Activated T-cell treated with anti-CD3 and anti-CD28 coated beads for 4 hours (primary cell): ENCODE results near the gene IP6K1.
"Not testable (repeated sequence)": the region's sequence is repeated elsewhere in the genome, so short reads cannot be mapped to it uniquely, and the experiment has no call there.

ENCODE experiments used
- DNase-seq: peaks from one replicate; pipeline ENCODE4 v3.0.0-alpha.2; 2020

Gene IP6K1

GRCh38 chr3:49705390-49705960 is 80.9 kb downstream of the IP6K1 start:
- no peak for DNase-seq

GRCh38 chr3:49704629-49705028 is 81.7 kb downstream of the IP6K1 start:
- DNase-seq: no peak

GRCh38 chr3:49703956-49704355 is 82.4 kb downstream of the IP6K1 start:
- DNase-seq: no peak

- DNase-seq: peak; percentile 47
Observed at GRCh38 chr3:49703443-49703927, 82.9 kb downstream of the IP6K1 start.

GRCh38 chr3:49702672-49703071 is 83.7 kb downstream of the IP6K1 start:
- no peak for DNase-seq

- DNase-seq: no peak
Observed at GRCh38 chr3:49701388-49702077, 84.8 kb downstream of the IP6K1 start.

- no peak for DNase-seq
Observed at GRCh38 chr3:49700453-49701128, 85.8 kb downstream of the IP6K1 start.

- DNase-seq: no peak
Observed at GRCh38 chr3:49700014-49700413, 86.3 kb downstream of the IP6K1 start.

GRCh38 chr3:49699281-49699979 is 86.9 kb downstream of the IP6K1 start:
- no peak for DNase-seq

- DNase-seq: not testable (repeated sequence)
Observed at GRCh38 chr3:49695350-49696015, 90.9 kb downstream of the IP6K1 start.

GRCh38 chr3:49694409-49695070 is 91.8 kb downstream of the IP6K1 start:
- DNase-seq: not testable (repeated sequence)

GRCh38 chr3:49691481-49691880 is 94.9 kb downstream of the IP6K1 start:
- not testable (repeated sequence) for DNase-seq

- not testable (repeated sequence) for DNase-seq
Observed at GRCh38 chr3:49690856-49691255, 95.5 kb downstream of the IP6K1 start.

- not testable (repeated sequence) for DNase-seq
Observed at GRCh38 chr3:49689908-49690624, 96.3 kb downstream of the IP6K1 start.

GRCh38 chr3:49689046-49689907 is 97.1 kb downstream of the IP6K1 start, which contains the start of the genes MST1 and RNF123:
MST1 (minus strand) TSS chr3:49689474; CDS start chr3:49688691, 783 bp downstream.
RNF123 (plus strand) TSS chr3:49689557; CDS start chr3:49691166, 1,609 bp downstream.
- peak; percentile 86 for DNase-seq

GRCh38 chr3:49688338-49689045 is 97.8 kb downstream of the IP6K1 start:
- not testable (repeated sequence) for DNase-seq

- not testable (repeated sequence) for DNase-seq
Observed at GRCh38 chr3:49687424-49687795, 98.9 kb downstream of the IP6K1 start.

GRCh38 chr3:49686769-49687423 is 99.4 kb downstream of the IP6K1 start:
- DNase-seq: not testable (repeated sequence)

GRCh38 chr3:49686346-49686745 is 100.0 kb downstream of the IP6K1 start:
- DNase-seq: not testable (repeated sequence)
